ENCODE results near the gene GPATCH8. TPM values are rescaled to one million over a fixed set of nuclear protein-coding genes. Genes with fewer than 3 reads are reported as not detected.
A peak's percentile ranks its signal among the peaks of the same experiment; 100 is the strongest.

The GPATCH8 gene
- total and polyA plus RNA-seq, 11 donors = 12.8 to 24.9 (median 20.3) TPM

GRCh38 chr17:44398692-44399691 is 104.2 kb downstream of the GPATCH8 start:
- H3K36me3 ChIP-seq = peaks cover 0 to 86% (median 75%) of the 10 kb centered on the region in 9 donors
- H3K27me3 ChIP-seq = no peaks in the 10 kb centered on the region
- peak in 1 of 4 donors; percentile 20 for ATAC-seq
- intact Hi-C loops (cut with DNase I) = loop anchor here in 1 of 10 donors (10.0 kb wide), 1 partner anchor 126 kb away; no protein-coding TSS in a partner anchor
- no peaks in the 10 kb centered on the region for H3K4me1 ChIP-seq
- no peak overlapping the region for H3K4me3 ChIP-seq
- H3K27ac ChIP-seq = no peak overlapping the region
- DNase-seq = no peak
- TF ChIP-seq POLR2A (IDR thresholded peaks at IDR 0.05) (no peak), CTCF (IDR thresholded peaks at IDR 0.05) (no peak)
- H3K9me3 ChIP-seq = no peaks in the 10 kb centered on the region
- 95 to 97% (median 96%) methylated on average over 40 to 41 of the region's 41 CpGs for WGBS, 4 donors

GRCh38 chr17:44397479-44398440 is 105.4 kb downstream of the GPATCH8 start:
- peaks cover 0 to 5% (median 0%) of the 10 kb centered on the region in 12 donors for H3K4me1 ChIP-seq
- H3K36me3 ChIP-seq = peaks cover 0 to 73% (median 63%) of the 10 kb centered on the region in 9 donors
- H3K4me3 ChIP-seq = no peak overlapping the region
- H3K27me3 ChIP-seq = no peaks in the 10 kb centered on the region
- 92 to 98% (median 95%) methylated on average over 7 to 8 of the region's 8 CpGs for WGBS, 4 donors
- H3K27ac ChIP-seq = no peak overlapping the region
- DNase-seq (no peak), ATAC-seq (peak in 1 of 4 donors; percentile 15)
- no peak for TF ChIP-seq POLR2A (IDR thresholded peaks at IDR 0.05)
- no peak for TF ChIP-seq CTCF (IDR thresholded peaks at IDR 0.05)
- no peaks in the 10 kb centered on the region for H3K9me3 ChIP-seq
- intact Hi-C loops (cut with DNase I) = loop anchor here in 1 of 10 donors (10.0 kb wide), 1 partner anchor 127 kb away; no protein-coding TSS in a partner anchor

- ATAC-seq = no peak
- Histone ChIP-seq H3K4me1 (peaks cover 0 to 5% (median 0%) of the 10 kb centered on the region in 12 donors), H3K27me3 (no peaks in the 10 kb centered on the region), H3K9me3 (no peaks in the 10 kb centered on the region), H3K36me3 (peaks cover 0 to 65% (median 55%) of the 10 kb centered on the region in 9 donors), H3K27ac (no peak overlapping the region), H3K4me3 (no peak overlapping the region)
- DNase-seq = no peak
- WGBS, 4 donors = 93 to 98% (median 95%) methylated on average over 5 of the region's 5 CpGs
- TF ChIP-seq CTCF (IDR thresholded peaks at IDR 0.05) (no peak), POLR2A (IDR thresholded peaks at IDR 0.05) (no peak)
- intact Hi-C loops (cut with DNase I) = loop anchor here in 1 of 10 donors (10.0 kb wide), 1 partner anchor 128 kb away; no protein-coding TSS in a partner anchor
Observed at GRCh38 chr17:44396946-44397345, 106.3 kb downstream of the GPATCH8 start.
